H9 (cell line): ENCODE results near the gene ALMS1. TPM values are rescaled to one million over a fixed set of nuclear protein-coding genes. Genes with fewer than 3 reads are reported as not detected.

Experiments used
- DNase-seq: peaks from one replicate; pipeline ENCODE4 v3.0.0-alpha.2; 2017
- H2AFZ ChIP-seq: one replicate; pipeline ENCODE4 v1.6.1; 2013; ENCODE audit warnings: mild to moderate bottlenecking, low read length, control low read depth, moderate library complexity
- H2AK5ac ChIP-seq: 2 replicates; pipeline ENCODE4 v1.6.1; 2013; ENCODE audit warnings: low read length, control low read depth, mixed read lengths; ENCODE audit not compliant: insufficient read length
- H2BK120ac ChIP-seq: one replicate; pipeline ENCODE4 v1.6.1; 2013; ENCODE audit warnings: low read depth, mild to moderate bottlenecking, low read length, control low read depth, inconsistent platforms; ENCODE audit not compliant: poor library complexity, severe bottlenecking
- H2BK12ac ChIP-seq: 2 replicates; pipeline ENCODE4 v1.6.1; 2013; ENCODE audit warnings: low read length, control low read depth, mixed read lengths, low read depth; ENCODE audit not compliant: insufficient read length
- H2BK15ac ChIP-seq: 2 replicates; pipeline ENCODE4 v1.6.1; 2013; ENCODE audit warnings: low read depth, low read length, control low read depth
- H2BK20ac ChIP-seq: one replicate; pipeline ENCODE4 v1.6.1; 2013; ENCODE audit warnings: low read depth, mild to moderate bottlenecking, low read length, control low read depth, inconsistent platforms; ENCODE audit not compliant: poor library complexity, severe bottlenecking
- H2BK5ac ChIP-seq: 2 replicates; pipeline ENCODE4 v1.6.1; 2013; ENCODE audit warnings: low read length, control low read depth, mixed read lengths; ENCODE audit not compliant: insufficient read length
- H3K14ac ChIP-seq: 2 replicates; pipeline ENCODE4 v1.6.1; 2013; ENCODE audit warnings: low read length, control low read depth; ENCODE audit not compliant: insufficient read depth
- H3K18ac ChIP-seq: 2 replicates; pipeline ENCODE4 v1.6.1; 2013; ENCODE audit warnings: low read depth, mild to moderate bottlenecking, mixed read lengths, low read length, control low read depth; ENCODE audit not compliant: insufficient read length
- H3K23ac ChIP-seq: 2 replicates; pipeline ENCODE4 v1.6.1; 2013; ENCODE audit warnings: low read length, control low read depth, mixed read lengths, low read depth; ENCODE audit not compliant: insufficient read length
- H3K23me2 ChIP-seq: 2 replicates; pipeline ENCODE4 v1.6.1; 2013; ENCODE audit warnings: low read depth, mild to moderate bottlenecking, mixed read lengths, low read length, control low read depth; ENCODE audit not compliant: insufficient read length, poor library complexity, severe bottlenecking
- H3K27ac ChIP-seq: 2 replicates; pipeline ENCODE4 v1.5.1; 2013; ENCODE audit warnings: low read length, control low read depth, mixed read lengths, low read depth; ENCODE audit not compliant: insufficient read length
- H3K27me3 ChIP-seq: 2 replicates; pipeline ENCODE4 v1.6.1; 2013; ENCODE audit warnings: low read length, control low read depth, inconsistent platforms; ENCODE audit not compliant: insufficient read depth
- H3K4ac ChIP-seq: 2 replicates; pipeline ENCODE4 v1.6.1; 2013; ENCODE audit warnings: low read depth, mild to moderate bottlenecking, control low read depth, inconsistent platforms, low read length, moderate library complexity
- H3K4me1 ChIP-seq: 2 replicates; pipeline ENCODE4 v1.6.1; 2013; ENCODE audit warnings: low read length, control low read depth, inconsistent platforms; ENCODE audit not compliant: insufficient read depth
- H3K4me2 ChIP-seq: 2 replicates; pipeline ENCODE4 v1.6.1; 2013; ENCODE audit warnings: low read length, control low read depth, mixed read lengths; ENCODE audit not compliant: insufficient read length, insufficient read depth
- H3K56ac ChIP-seq: 2 replicates; pipeline ENCODE4 v1.6.1; 2013; ENCODE audit warnings: low read depth, mild to moderate bottlenecking, mixed read lengths, low read length, control low read depth; ENCODE audit not compliant: insufficient read length
- H3K79me1 ChIP-seq: 2 replicates; pipeline ENCODE4 v1.6.1; 2013; ENCODE audit warnings: low read depth, mild to moderate bottlenecking, moderate library complexity, low read length, control low read depth, inconsistent platforms; ENCODE audit not compliant: insufficient read depth, poor library complexity, severe bottlenecking
- H3K79me2 ChIP-seq: 2 replicates; pipeline ENCODE4 v1.6.1; 2013; ENCODE audit warnings: low read length, control low read depth, inconsistent platforms; ENCODE audit not compliant: insufficient read depth
- H3K9ac ChIP-seq: 2 replicates; pipeline ENCODE4 v1.6.1; 2013; ENCODE audit warnings: low read length, control low read depth, mixed read lengths; ENCODE audit not compliant: insufficient read length; ENCODE audit errors: extremely low read depth
- H3K9me3 ChIP-seq: one replicate; pipeline ENCODE4 v1.6.1; 2013; ENCODE audit warnings: low read depth, low read length, inconsistent platforms; ENCODE audit not compliant: control insufficient read depth
- H3T11ph ChIP-seq: one replicate; pipeline ENCODE4 v1.6.1; 2013; ENCODE audit warnings: mild to moderate bottlenecking, low read length, control low read depth, inconsistent platforms
- H4K20me1 ChIP-seq: one replicate; pipeline ENCODE4 v1.6.1; 2013; ENCODE audit not compliant: control insufficient read depth, insufficient read length, insufficient read depth
- H4K5ac ChIP-seq: 2 replicates; pipeline ENCODE4 v1.6.1; 2013; ENCODE audit warnings: low read depth, mild to moderate bottlenecking, mixed read lengths, low read length, control low read depth; ENCODE audit not compliant: insufficient read length
- H4K8ac ChIP-seq: replicated peaks from 2 replicates; pipeline ENCODE4 v1.6.1; 2013; ENCODE audit warnings: low read length, control low read depth, mixed read lengths, low read depth; ENCODE audit not compliant: insufficient read length
- H4K91ac ChIP-seq: 2 replicates; pipeline ENCODE4 v1.6.1; 2013; ENCODE audit warnings: low read depth, mild to moderate bottlenecking, moderate library complexity, mixed read lengths, low read length, control low read depth; ENCODE audit not compliant: insufficient read length
- H3K27ac Mint-ChIP-seq, 3 experiments: 2 replicates in 2 of 3; 3 replicates in 1 of 3; pipeline ENCODE4 v1.8.0; 2020 to 2021; ENCODE audit warnings: mixed read lengths in 3 of 3, mild to moderate bottlenecking in 1 of 3, moderate library complexity in 1 of 3
- H3K27me3 Mint-ChIP-seq: 2 replicates; pipeline ENCODE4 v1.8.0; 2021; ENCODE audit warnings: low read depth, mild to moderate bottlenecking, moderate library complexity, mixed read lengths
- H3K36me3 Mint-ChIP-seq, 3 experiments: 2 replicates in 2 of 3; 3 replicates in 1 of 3; pipeline ENCODE4 v1.8.0; 2020 to 2021; ENCODE audit warnings: low read depth in 3 of 3, mixed read lengths in 3 of 3; ENCODE audit not compliant: insufficient read depth in 1 of 3
- H3K4me1 Mint-ChIP-seq, 2 experiments: 2 replicates each; pipeline ENCODE4 v1.8.0; 2020; ENCODE audit warnings: mixed read lengths in 2 of 2
- H3K4me3 Mint-ChIP-seq, 2 experiments: 2 replicates in 1 of 2; 3 replicates in 1 of 2; pipeline ENCODE4 v1.8.0; 2020 to 2021; ENCODE audit warnings: mild to moderate bottlenecking in 2 of 2, mixed read lengths in 2 of 2, moderate library complexity in 1 of 2
- H3K9me3 Mint-ChIP-seq, 2 experiments: 2 replicates in 1 of 2; 3 replicates in 1 of 2; pipeline ENCODE4 v1.8.0; 2020; ENCODE audit warnings: mild to moderate bottlenecking in 2 of 2, mixed read lengths in 2 of 2, moderate library complexity in 1 of 2
- CTCF ChIP-seq: fragments of 200-600 bp; sonication (generic); conservative IDR thresholded peaks from 3 replicates; pipeline ENCODE4 v1.8.0; 2021; ENCODE audit warnings: antibody characterized with exemption, mild to moderate bottlenecking
- WGBS: extraction: QIAGEN DNeasy Blood & Tissue Kit; methylation state at CpG from one replicate; pipeline ENCODE4 v1.1.7; 2013; ENCODE audit warnings: missing lambda C conversion rate, low lambda C conversion rate, mixed read lengths; ENCODE audit not compliant: insufficient read length; ENCODE audit errors: extremely low coverage; 5-methylcytosine and 5-hydroxymethylcytosine counted together
- total RNA-seq: library from RNA; stranded (reverse); gene quantifications from 2 replicates; pipeline ENCODE4 v1.2.1, GENCODE V29; 2021

ALMS1 gene
- total RNA-seq, 1 experiment from 2014 or later = 36.2 TPM

- no peaks in the 10 kb centered on the region for H3K79me2 ChIP-seq
These were observed 196.7 kb downstream of the ALMS1 start for GRCh38 chr2:73582364-73582763.

More at GRCh38 chr2:73582364-73582763, 196.7 kb downstream of the ALMS1 start:
- Mint-ChIP-seq H3K4me1 (peaks cover 0 to 1% of the 10 kb centered on the region in 2 experiments; a peak in 2 of 4 replicates), H3K27me3 (no peaks in the 10 kb centered on the region; the same call in 1 of the 2 replicates), H3K36me3 (peaks cover 12 to 22% (median 14%) of the 10 kb centered on the region in 3 experiments), H3K9me3 (peaks cover 12 to 13% of the 10 kb centered on the region in 2 experiments), H3K4me3 (no peak overlapping the region), H3K27ac (no peak overlapping the region)
- TF ChIP-seq CTCF = no peak
- Histone ChIP-seq H2AFZ (no peak overlapping the region), H2BK120ac (no peak overlapping the region), H4K8ac (no peak overlapping the region), H4K91ac (no peak overlapping the region), H3K4ac (no peak overlapping the region), H4K5ac (no peak overlapping the region), H3K23me2 (no peaks in the 10 kb centered on the region), H2AK5ac (no peak overlapping the region), H3T11ph (no peak overlapping the region), H3K23ac (no peak overlapping the region), H3K27ac (no peak overlapping the region), H3K4me1 (no peaks in the 10 kb centered on the region), H3K79me1 (no peaks in the 10 kb centered on the region), H3K27me3 (no peaks in the 10 kb centered on the region), H3K9ac (no peak overlapping the region), H2BK12ac (no peak overlapping the region), H2BK5ac (no peak overlapping the region), H3K56ac (no peak overlapping the region), H3K14ac (no peak overlapping the region), H2BK15ac (no peak overlapping the region), H3K9me3 (no peaks in the 10 kb centered on the region), H2BK20ac (no peak overlapping the region), H4K20me1 (no peaks in the 10 kb centered on the region), H3K18ac (no peak overlapping the region), H3K4me2 (no peak overlapping the region)
- no peak for DNase-seq
- no CpG with 5 or more reads among the region's 2 CpGs for WGBS
